Measurements from ENCODE around the gene TMC4. TPM values are rescaled to one million over a fixed set of nuclear protein-coding genes. Genes with fewer than 3 reads are reported as not detected.

TMC4 gene
- total RNA-seq, 1 experiment from 2014 or later = 13.4 TPM

DNA sequence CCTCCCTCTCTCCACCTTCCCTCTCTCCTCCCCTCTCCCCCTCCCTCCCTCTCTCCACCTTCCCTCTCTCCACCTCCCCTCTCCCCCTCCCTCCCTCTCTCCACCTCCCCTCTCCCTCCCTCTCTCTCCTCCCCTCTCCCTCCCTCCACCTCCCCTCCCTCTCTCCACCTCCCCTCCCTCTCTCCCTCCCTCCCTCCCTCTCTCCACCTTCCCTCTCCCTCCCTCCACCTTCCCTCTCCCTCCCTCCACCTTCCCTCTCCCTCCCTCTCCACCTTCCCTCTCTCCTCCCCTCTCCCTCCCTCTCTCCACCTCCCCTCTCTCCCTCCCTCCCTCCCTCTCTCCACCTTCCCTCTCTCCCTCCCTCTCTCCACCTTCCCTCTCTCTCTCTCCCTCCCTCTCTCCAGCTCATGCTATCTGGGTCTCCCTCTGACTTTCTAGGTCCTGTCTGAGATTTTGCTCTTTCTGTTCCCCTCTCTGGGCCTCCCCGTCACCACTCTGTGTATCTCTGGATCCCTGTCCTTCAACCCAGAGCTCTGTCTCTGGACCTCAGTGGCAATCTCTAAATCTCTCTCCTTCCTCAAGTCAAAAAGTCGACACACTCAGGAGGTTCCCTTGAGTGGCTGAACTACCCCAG is 38.9 kb downstream of the TMC4 start:
- H3K79me2 ChIP-seq (ENCODE audit: low read length) = peaks cover 15% of the 10 kb centered on the region
- H3K9me2 ChIP-seq (replicated peaks; ENCODE audit: low read length) = no peaks in the 10 kb centered on the region
- ATAC-seq = no peak
- H3K36me3 ChIP-seq (ENCODE audit: low read depth, low read length) = peaks cover 18% of the 10 kb centered on the region
- intact Hi-C loops (cut with micrococcal nuclease) = no loop called here
- DNase-seq = no peak
- no peak overlapping the region for H3K9ac ChIP-seq (ENCODE audit: low read length)
- POLR2A ChIA-PET (ENCODE audit: unreplicated experiment) = no interaction called here
- no peak overlapping the region for H3K27ac ChIP-seq (ENCODE audit: low read length)
- no TSS peak for BruUV-seq (replicated peaks)
- no peak overlapping the region for H2AFZ ChIP-seq (ENCODE audit: low read length)
- no peak for TF ChIP-seq EZH2 (IDR thresholded peaks at IDR 0.05; ENCODE audit: low read length, unreplicated experiment)
- H3K9me3 ChIP-seq (ENCODE audit: low read length) = no peaks in the 10 kb centered on the region
- no peak overlapping the region for H3K4me3 ChIP-seq (ENCODE audit: low read length)
- CTCF ChIA-PET = no interaction called here
- H3K4me1 ChIP-seq (ENCODE audit: insufficient read depth, low read length) = peaks cover 13% of the 10 kb centered on the region; the same call in 1 of the 2 replicates
- H4K20me1 ChIP-seq (ENCODE audit: low read length) = 0 out of 2 replicates have a peak, but pooled peaks cover 6% of the 10 kb centered on the region
- H3F3A ChIP-seq (ENCODE audit: low read length, unreplicated experiment) = no peaks in the 10 kb centered on the region
- no peaks in the 10 kb centered on the region for H3K27me3 ChIP-seq (ENCODE audit: low read length)
- no peak overlapping the region for H3K4me2 ChIP-seq (ENCODE audit: low read length)

- peaks cover 7% of the 10 kb centered on the region; the same call in 1 of the 2 replicates for H3K4me1 ChIP-seq (ENCODE audit: insufficient read depth, low read length)
- H3K36me3 ChIP-seq (ENCODE audit: low read depth, low read length) = peaks cover 23% of the 10 kb centered on the region
- ChIA-PET POLR2A (ENCODE audit: unreplicated experiment) (no interaction called here), CTCF (no interaction called here)
- H3K9me3 ChIP-seq (ENCODE audit: low read length) = no peaks in the 10 kb centered on the region
- peaks cover 9% of the 10 kb centered on the region for H3K79me2 ChIP-seq (ENCODE audit: low read length)
- H3K4me2 ChIP-seq (ENCODE audit: low read length) = no peak overlapping the region
- intact Hi-C loops (cut with micrococcal nuclease) = no loop called here
- no peak for ATAC-seq
- BruUV-seq (replicated peaks) = no TSS peak
- H3K27ac ChIP-seq (ENCODE audit: low read length) = no peak overlapping the region
- H3K4me3 ChIP-seq (ENCODE audit: low read length) = no peak overlapping the region
- H3K27me3 ChIP-seq (ENCODE audit: low read length) = no peaks in the 10 kb centered on the region
- no peak overlapping the region for H2AFZ ChIP-seq (ENCODE audit: low read length)
- no peaks in the 10 kb centered on the region for H3K9me2 ChIP-seq (replicated peaks; ENCODE audit: low read length)
- no peaks in the 10 kb centered on the region for H4K20me1 ChIP-seq (ENCODE audit: low read length)
- TF ChIP-seq, protein P1, sequence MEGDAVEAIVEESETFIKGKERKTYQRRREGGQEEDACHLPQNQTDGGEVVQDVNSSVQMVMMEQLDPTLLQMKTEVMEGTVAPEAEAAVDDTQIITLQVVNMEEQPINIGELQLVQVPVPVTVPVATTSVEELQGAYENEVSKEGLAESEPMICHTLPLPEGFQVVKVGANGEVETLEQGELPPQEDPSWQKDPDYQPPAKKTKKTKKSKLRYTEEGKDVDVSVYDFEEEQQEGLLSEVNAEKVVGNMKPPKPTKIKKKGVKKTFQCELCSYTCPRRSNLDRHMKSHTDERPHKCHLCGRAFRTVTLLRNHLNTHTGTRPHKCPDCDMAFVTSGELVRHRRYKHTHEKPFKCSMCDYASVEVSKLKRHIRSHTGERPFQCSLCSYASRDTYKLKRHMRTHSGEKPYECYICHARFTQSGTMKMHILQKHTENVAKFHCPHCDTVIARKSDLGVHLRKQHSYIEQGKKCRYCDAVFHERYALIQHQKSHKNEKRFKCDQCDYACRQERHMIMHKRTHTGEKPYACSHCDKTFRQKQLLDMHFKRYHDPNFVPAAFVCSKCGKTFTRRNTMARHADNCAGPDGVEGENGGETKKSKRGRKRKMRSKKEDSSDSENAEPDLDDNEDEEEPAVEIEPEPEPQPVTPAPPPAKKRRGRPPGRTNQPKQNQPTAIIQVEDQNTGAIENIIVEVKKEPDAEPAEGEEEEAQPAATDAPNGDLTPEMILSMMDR (conservative IDR thresholded peaks at IDR 0.05; ENCODE audit: low read depth, low read length) = no peak
- TF ChIP-seq EZH2phosphoT487 (IDR thresholded peaks at IDR 0.05; ENCODE audit: borderline replicate concordance, low read length) (no peak), EZH2 (IDR thresholded peaks at IDR 0.05; ENCODE audit: low read length, unreplicated experiment) (no peak)
- no peak overlapping the region for H3K9ac ChIP-seq (ENCODE audit: low read length)
- H3F3A ChIP-seq (ENCODE audit: low read length, unreplicated experiment) = no peaks in the 10 kb centered on the region
- peak; percentile 52 for DNase-seq
Observed at GRCh38 chr19:54133312-54133956, 39.5 kb downstream of the TMC4 start.

DNA sequence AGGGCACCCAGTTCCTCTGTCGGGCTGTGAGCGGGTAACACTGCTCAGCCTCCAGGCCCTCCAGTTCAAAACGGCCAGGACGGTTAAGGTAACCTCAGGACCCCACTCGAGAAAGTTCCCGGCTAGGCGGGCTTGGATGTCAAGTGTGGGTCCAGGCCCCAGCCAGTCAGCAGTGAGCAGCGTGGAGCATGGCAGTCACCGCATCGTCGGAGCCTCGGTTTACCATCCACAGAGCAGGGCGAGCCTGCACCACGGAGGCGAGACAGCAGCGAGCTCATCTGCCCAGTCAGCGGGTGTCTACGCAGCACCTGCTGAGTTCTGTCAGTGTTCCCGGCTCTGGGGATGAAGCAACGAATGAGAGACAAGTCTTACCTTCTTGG is 43.4 kb downstream of the TMC4 start:
- Histone ChIP-seq H3K4me2 (ENCODE audit: low read length) (no peak overlapping the region), H3K9me2 (replicated peaks; ENCODE audit: low read length) (no peaks in the 10 kb centered on the region), H3K4me1 (ENCODE audit: insufficient read depth, low read length) (no peaks in the 10 kb centered on the region), H3F3A (ENCODE audit: low read length, unreplicated experiment) (no peaks in the 10 kb centered on the region), H3K79me2 (ENCODE audit: low read length) (no peaks in the 10 kb centered on the region), H3K36me3 (ENCODE audit: low read depth, low read length) (peaks cover 48% of the 10 kb centered on the region), H3K9me3 (ENCODE audit: low read length) (no peaks in the 10 kb centered on the region), H3K27me3 (ENCODE audit: low read length) (no peaks in the 10 kb centered on the region), H3K9ac (ENCODE audit: low read length) (no peak overlapping the region), H3K4me3 (ENCODE audit: low read length) (no peak overlapping the region), H4K20me1 (ENCODE audit: low read length) (no peaks in the 10 kb centered on the region), H2AFZ (ENCODE audit: low read length) (no peak overlapping the region), H3K27ac (ENCODE audit: low read length) (no peak overlapping the region)
- ChIA-PET POLR2A (ENCODE audit: unreplicated experiment) (no interaction called here), CTCF (no interaction called here)
- no TSS peak for BruUV-seq (replicated peaks)
- DNase-seq = no peak
- TF ChIP-seq EZH2 (IDR thresholded peaks at IDR 0.05; ENCODE audit: low read length, unreplicated experiment) (no peak), EZH2phosphoT487 (IDR thresholded peaks at IDR 0.05; ENCODE audit: borderline replicate concordance, low read length) (no peak)
- TF ChIP-seq, protein P1 (conservative IDR thresholded peaks at IDR 0.05; ENCODE audit: low read depth, low read length) = no peak
- no peak for ATAC-seq
- intact Hi-C loops (cut with micrococcal nuclease) = no loop called here

Data from PC-3 (cell line).